Adrenal gland (tissue), 12 donors: ENCODE results near the gene ITPK1. TPM values are rescaled to one million over a fixed set of nuclear protein-coding genes. Genes with fewer than 3 reads are reported as not detected.
A peak's percentile ranks its signal among the peaks of the same experiment; 100 is the strongest.

Source experiments
- DNase-seq, 7 donors: peaks; one replicate each; pipeline ENCODE4 v3.0.0-alpha.2; 2019 to 2020
- H3K27ac ChIP-seq, 5 donors: fragments of 200-600 bp; sonication (generic) in 4 of 5; 1 replicate in 3 of 5; 2 replicates in 2 of 5; pipeline versions ENCODE4 v1.5.1 to v1.8.0; 2016 to 2020; ENCODE audit warnings: mild to moderate bottlenecking in 1 of 5
- H3K27me3 ChIP-seq: fragments of 200-600 bp; 2 replicates; pipeline ENCODE4 v1.8.0; 2021
- H3K36me3 ChIP-seq, 2 donors: fragments of 200-600 bp; replicated peaks in 1 of 2; 1 replicate in 1 of 2; 2 replicates in 1 of 2; pipeline versions ENCODE4 v1.5.1 to v1.8.0; 2018 to 2022
- H3K4me1 ChIP-seq, 2 donors: fragments of 200-600 bp; replicated peaks in 1 of 2; 1 replicate in 1 of 2; 2 replicates in 1 of 2; pipeline versions ENCODE4 v1.5.1 to v1.8.0; 2018 to 2021
- H3K4me3 ChIP-seq, 4 donors: fragments of 200-600 bp; sonication (generic) in 3 of 4; one replicate each; pipeline ENCODE4 v1.5.1; 2016 to 2018
- H3K9me3 ChIP-seq, 3 donors: fragments of 200-600 bp; sonication (generic) in 1 of 3; replicated peaks in 1 of 3; 1 replicate in 2 of 3; 2 replicates in 1 of 3; pipeline versions ENCODE4 v1.5.1 to v1.8.0; 2016 to 2021
- POLR2A ChIP-seq, 2 donors: fragments of 450-650 bp; IDR thresholded peaks; one replicate each; pipeline ENCODE4 v1.6.1; 2017; ENCODE audit warnings: antibody characterized with exemption in 2 of 2, mild to moderate bottlenecking in 2 of 2, moderate library complexity in 1 of 2
- WGBS, 4 donors: extraction: QIAGEN DNeasy Blood & Tissue Kit in 2 of 4; methylation state at CpG; one replicate each; pipeline versions ENCODE4 v1.1.5 to v1.1.7; 2013 to 2017; 5-methylcytosine and 5-hydroxymethylcytosine counted together
- intact Hi-C, 2 donors: fragments of 100-400 bp; cut with DNase I; formaldehyde crosslinking; loops; one replicate each; pipeline versions ENCODE4 v1.14.1 to v1.15.0; 2022 to 2023
- polyA plus RNA-seq, 3 donors: library from polyadenylated mRNA; stranded (reverse); fragments of 200-250 nt in 2 of 3; fragments of 350-450 nt in 1 of 3; fragmentation: Illumina TruSeq in 1 of 3; extraction: RNeasy Lipid Tissue Mini Kit (QIAGEN cat#74804) in 1 of 3; gene quantifications; one replicate each; pipeline ENCODE4 v1.2.3, GENCODE V29; 2013 to 2014
- total RNA-seq, 9 donors: library from RNA; depleted of rRNA in 4 of 9; stranded (reverse); fragments of >200 nt in 4 of 9; fragments of 120-200 nt in 1 of 9; fragmentation: NEBNext Ultra II Directional in 1 of 9; extraction: Animal tissue kit (Norgen Biotek cat#: 25700) in 1 of 9; gene quantifications; one replicate each; pipeline versions ENCODE4 v1.1.0 to v1.2.4, GENCODE V29; 2013 to 2023
- TF ChIP-seq, protein P1 (sequence below), 6 experiments: fragments of 450-650 bp in 4 of 6; fragments of 200-600 bp in 2 of 6; sonication (generic) in 1 of 6; IDR thresholded peaks; 1 replicate in 5 of 6; 2 replicates in 1 of 6; pipeline versions ENCODE4 v1.5.1 to v1.8.0; 2016 to 2021; ENCODE audit warnings: antibody characterized with exemption in 6 of 6, mild to moderate bottlenecking in 2 of 6, moderate library complexity in 1 of 6
- donor health status: healthy with polysubstance abuse.
- donor health status: Bipolar disorder and iron deficiency.
- donor health status: DM: yes; HTN: yes; CAD: no.
- donor health status: DM: no; HTN: no; CAD: no.
- donor health status: DM: no; HTN: no; CAD: no.
- donor health status: DM: yes; HTN: yes; CAD: no.

Gene ITPK1
- total and polyA plus RNA-seq, 12 donors, result 28.1 to 182 (median 49.2) TPM

DNA sequence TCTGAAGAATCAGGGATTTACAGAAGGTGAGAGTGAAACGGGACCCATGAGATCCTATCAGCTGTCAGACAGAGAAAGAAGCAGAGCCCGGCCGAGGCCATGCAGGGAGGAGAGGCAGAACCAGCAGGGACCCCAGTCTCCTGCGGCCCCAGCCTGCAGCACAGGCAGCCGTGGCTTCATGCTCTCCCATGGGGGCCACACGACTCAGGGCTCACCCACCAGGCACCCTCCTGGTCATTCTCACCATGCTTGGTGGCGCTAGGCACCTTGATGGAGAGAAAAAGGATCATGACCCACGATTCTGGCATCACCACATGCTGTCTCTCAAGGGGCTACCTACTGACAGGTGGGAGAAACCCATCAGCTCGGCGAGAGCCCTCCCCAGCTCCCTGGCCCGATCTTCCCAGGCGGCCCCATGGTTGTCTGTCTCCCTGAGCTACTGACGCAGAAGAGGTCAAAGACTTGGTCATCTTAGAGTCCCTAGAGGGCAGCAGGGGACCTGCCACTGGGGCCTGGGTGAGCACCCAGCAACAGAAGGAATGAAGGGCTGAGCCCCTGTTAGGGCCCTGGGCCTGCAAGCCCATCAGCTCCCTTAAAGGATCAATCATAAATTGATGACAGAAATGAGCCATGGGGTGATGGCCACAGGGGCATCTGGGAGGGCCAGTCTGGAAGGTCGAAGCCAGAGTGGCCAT is 58.0 kb downstream of the ITPK1 start:
- 90 to 95% (median 93%) methylated on average over 5 to 14 of the region's 14 CpGs for WGBS, 4 donors
- TF ChIP-seq, protein P1, sequence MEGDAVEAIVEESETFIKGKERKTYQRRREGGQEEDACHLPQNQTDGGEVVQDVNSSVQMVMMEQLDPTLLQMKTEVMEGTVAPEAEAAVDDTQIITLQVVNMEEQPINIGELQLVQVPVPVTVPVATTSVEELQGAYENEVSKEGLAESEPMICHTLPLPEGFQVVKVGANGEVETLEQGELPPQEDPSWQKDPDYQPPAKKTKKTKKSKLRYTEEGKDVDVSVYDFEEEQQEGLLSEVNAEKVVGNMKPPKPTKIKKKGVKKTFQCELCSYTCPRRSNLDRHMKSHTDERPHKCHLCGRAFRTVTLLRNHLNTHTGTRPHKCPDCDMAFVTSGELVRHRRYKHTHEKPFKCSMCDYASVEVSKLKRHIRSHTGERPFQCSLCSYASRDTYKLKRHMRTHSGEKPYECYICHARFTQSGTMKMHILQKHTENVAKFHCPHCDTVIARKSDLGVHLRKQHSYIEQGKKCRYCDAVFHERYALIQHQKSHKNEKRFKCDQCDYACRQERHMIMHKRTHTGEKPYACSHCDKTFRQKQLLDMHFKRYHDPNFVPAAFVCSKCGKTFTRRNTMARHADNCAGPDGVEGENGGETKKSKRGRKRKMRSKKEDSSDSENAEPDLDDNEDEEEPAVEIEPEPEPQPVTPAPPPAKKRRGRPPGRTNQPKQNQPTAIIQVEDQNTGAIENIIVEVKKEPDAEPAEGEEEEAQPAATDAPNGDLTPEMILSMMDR (IDR thresholded peaks at IDR 0.05), result no peak
- TF ChIP-seq POLR2A (IDR thresholded peaks at IDR 0.05), result no peak
- no peaks in the 10 kb centered on the region for H3K36me3 ChIP-seq
- peaks cover 16 to 25% of the 10 kb centered on the region in 2 donors for H3K4me1 ChIP-seq
- H3K4me3 ChIP-seq, result no peak overlapping the region
- intact Hi-C loops, result no loop called here
- no peaks in the 10 kb centered on the region for H3K27me3 ChIP-seq
- no peak for DNase-seq
- H3K9me3 ChIP-seq, result no peaks in the 10 kb centered on the region
- peak overlapping the region in 1 of 5 donors; percentile 1 for H3K27ac ChIP-seq

- Histone ChIP-seq H3K4me1 (peaks cover 16 to 25% of the 10 kb centered on the region in 2 donors), H3K27me3 (no peaks in the 10 kb centered on the region), H3K4me3 (no peak overlapping the region), H3K27ac (peak overlapping the region in 3 of 5 donors; percentile 1 to 43 (median 6)), H3K9me3 (no peaks in the 10 kb centered on the region), H3K36me3 (no peaks in the 10 kb centered on the region)
- 55 to 64% (median 60%) methylated on average over 12 to 14 of the region's 14 CpGs for WGBS, 4 donors
- intact Hi-C loops, result no loop called here
- peak; percentile 72 to 89 (median 88) for DNase-seq
- TF ChIP-seq, protein P1 (IDR thresholded peaks at IDR 0.05), result no peak
- TF ChIP-seq POLR2A (IDR thresholded peaks at IDR 0.05), result peak in 1 of 2 donors; percentile 4
Observed at GRCh38 chr14:93056840-93057585, 58.7 kb downstream of the ITPK1 start.

- no peaks in the 10 kb centered on the region for H3K27me3 ChIP-seq
- no peak overlapping the region for H3K4me3 ChIP-seq
- no peaks in the 10 kb centered on the region for H3K36me3 ChIP-seq
- intact Hi-C loops, result no loop called here
- TF ChIP-seq, protein P1 (IDR thresholded peaks at IDR 0.05), result no peak
- H3K27ac ChIP-seq, result peak overlapping the region in 2 of 5 donors; percentile 29 to 43
- H3K9me3 ChIP-seq, result no peaks in the 10 kb centered on the region
- 51 to 83% (median 60%) methylated on average over 3 to 5 of the region's 5 CpGs for WGBS, 4 donors
- peaks cover 16 to 25% of the 10 kb centered on the region in 2 donors for H3K4me1 ChIP-seq
- DNase-seq, result no peak
Observed at GRCh38 chr14:93056166-93056839, 59.4 kb downstream of the ITPK1 start.

- H3K9me3 ChIP-seq, result no peaks in the 10 kb centered on the region
- H3K27me3 ChIP-seq, result no peaks in the 10 kb centered on the region
- 72 to 79% (median 73%) methylated on average over 8 to 9 of the region's 9 CpGs for WGBS, 4 donors
- no peak for TF ChIP-seq POLR2A (IDR thresholded peaks at IDR 0.05)
- TF ChIP-seq, protein P1 (IDR thresholded peaks at IDR 0.05), result no peak
- intact Hi-C loops, result no loop called here
- peak in 1 of 7 donors; percentile 41 for DNase-seq
- no peak overlapping the region for H3K27ac ChIP-seq
- H3K4me3 ChIP-seq, result no peak overlapping the region
- no peaks in the 10 kb centered on the region for H3K36me3 ChIP-seq
- H3K4me1 ChIP-seq, result peaks cover 16 to 25% of the 10 kb centered on the region in 2 donors
Observed at GRCh38 chr14:93055651-93056115, 60.0 kb downstream of the ITPK1 start.
